Stimulated activated CD4-positive, alpha-beta T cell treated with anti-CD3 and anti-CD28 coated beads, Interleukin-4, amount 100 ng/mL, for 48 hours (primary cell): ENCODE data around the gene MAST3.
A peak's percentile ranks its signal among the peaks of the same experiment; 100 is the strongest.
"Not testable (repeated sequence)": the region's sequence is repeated elsewhere in the genome, so short reads cannot be mapped to it uniquely, and the experiment has no call there.

Source experiments
- DNase-seq, 2 donors: peaks; one replicate each; pipeline ENCODE4 v3.0.0-alpha.2; 2020; ENCODE audit warnings: low read depth in 2 of 2

Gene MAST3

DNA sequence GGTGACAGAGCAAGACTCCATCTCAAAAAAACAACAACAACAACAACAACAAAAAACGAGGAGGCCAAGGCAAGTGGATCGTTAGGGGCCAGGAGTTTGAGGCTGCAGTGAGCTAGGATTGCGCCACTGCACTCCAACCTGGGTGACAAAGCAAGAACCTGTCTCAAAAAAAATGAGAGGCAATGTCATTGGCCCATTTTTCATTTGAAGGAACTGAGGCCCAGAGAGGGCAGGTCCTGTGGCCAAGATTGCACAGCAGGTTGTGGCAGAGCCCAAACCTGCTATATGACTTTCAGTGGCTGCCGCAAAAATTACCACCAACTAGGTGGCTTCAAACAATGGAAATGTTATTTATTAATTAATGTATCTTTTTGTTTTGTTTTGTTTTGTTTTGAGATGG is 60.9 kb downstream of the MAST3 start:
- no peak for DNase-seq

- DNase-seq, result not testable (repeated sequence)
Observed at GRCh38 chr19:18159059-18159616, 61.6 kb downstream of the MAST3 start.

GRCh38 chr19:18159810-18160209 is 62.2 kb downstream of the MAST3 start:
- no peak for DNase-seq

- no peak for DNase-seq
Observed at GRCh38 chr19:18160493-18160970, 63.0 kb downstream of the MAST3 start.

DNA sequence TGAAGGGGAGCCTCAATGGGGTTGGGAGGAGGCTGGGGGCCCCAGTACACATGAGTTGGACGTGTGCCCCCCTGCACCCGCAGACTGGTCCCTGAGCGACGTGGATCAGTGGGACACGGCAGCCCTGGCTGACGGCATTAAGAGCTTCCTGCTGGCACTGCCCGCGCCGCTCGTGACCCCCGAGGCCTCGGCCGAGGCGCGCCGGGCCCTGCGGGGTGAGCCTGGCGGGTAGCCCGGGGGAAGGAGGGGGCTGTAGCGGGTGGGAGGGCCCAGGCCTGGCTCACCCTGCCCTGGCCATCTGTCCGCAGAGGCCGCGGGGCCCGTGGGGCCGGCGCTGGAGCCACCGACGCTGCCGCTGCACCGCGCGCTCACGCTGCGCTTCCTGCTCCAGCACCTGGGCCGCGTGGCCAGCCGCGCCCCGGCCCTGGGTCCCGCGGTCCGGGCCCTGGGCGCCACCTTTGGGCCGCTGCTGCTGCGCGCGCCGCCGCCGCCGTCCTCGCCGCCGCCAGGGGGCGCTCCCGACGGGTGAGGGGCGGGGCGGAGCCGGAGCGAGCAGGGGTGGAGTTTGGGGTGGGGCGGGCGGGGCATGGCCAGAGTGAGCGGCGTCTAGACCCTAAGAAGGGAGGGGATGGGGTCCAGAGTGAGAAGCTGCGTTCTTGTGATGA is 63.5 kb downstream of the MAST3 start:
- peak; percentile 68 to 80 for DNase-seq

GRCh38 chr19:18161636-18162002 is 64.0 kb downstream of the MAST3 start:
- no peak for DNase-seq

DNA sequence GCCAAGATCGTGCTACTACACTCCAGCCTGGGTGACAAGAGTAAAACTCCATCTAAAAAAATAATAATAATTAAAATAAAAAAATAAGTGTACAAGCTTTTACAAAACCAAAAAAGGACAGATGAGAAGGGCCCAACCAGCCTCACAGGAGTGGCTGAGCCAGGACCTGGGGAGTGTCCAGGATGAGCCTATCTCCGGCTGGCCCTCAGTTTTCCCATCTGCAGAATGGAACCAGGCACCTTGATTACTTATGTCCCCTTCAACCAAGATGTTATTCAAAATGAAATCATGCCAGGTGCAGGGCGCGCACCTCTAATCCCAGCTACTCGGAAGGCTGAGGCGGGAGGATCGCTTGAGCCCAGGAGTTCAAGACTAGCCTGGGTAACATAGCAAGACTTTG is 66.5 kb downstream of the MAST3 start:
- no peak for DNase-seq

DNA sequence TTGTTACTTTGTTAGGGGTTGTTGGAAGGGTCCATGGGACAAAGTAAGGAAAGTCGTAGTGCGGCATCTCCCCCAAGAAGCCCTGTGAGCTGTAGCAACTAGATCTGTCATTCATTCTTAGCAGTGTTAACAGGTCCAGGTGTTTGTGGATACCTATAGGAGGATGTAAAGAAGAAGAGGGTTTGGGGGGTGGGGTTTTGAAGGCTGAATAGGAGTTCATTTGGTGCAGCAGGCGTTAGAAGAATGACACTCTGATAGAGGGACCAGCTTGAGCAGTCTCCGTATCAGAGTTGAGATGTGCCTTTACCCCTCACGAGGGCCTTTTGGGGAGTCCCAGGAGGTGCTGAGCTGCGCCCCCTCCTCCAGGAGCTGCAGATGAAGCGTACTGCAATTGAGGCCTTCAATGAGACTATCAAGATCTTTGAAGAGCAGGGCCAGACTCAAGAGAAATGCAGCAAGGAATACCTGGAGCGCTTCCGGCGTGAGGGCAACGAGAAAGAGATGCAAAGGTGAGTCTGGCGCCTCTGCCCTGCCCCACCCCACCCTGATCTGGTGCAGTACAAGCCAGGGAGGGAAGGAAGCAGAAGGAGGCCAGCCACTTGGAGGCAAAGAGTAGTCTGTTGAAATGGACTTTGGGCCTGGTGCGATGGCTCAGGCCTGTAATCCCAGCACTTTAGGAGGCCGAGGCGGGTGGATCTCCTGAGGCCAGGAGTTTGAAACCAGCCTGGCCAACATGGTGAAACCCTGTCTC is 68.4 kb downstream of the MAST3 start:
- DNase-seq, result no peak

DNA sequence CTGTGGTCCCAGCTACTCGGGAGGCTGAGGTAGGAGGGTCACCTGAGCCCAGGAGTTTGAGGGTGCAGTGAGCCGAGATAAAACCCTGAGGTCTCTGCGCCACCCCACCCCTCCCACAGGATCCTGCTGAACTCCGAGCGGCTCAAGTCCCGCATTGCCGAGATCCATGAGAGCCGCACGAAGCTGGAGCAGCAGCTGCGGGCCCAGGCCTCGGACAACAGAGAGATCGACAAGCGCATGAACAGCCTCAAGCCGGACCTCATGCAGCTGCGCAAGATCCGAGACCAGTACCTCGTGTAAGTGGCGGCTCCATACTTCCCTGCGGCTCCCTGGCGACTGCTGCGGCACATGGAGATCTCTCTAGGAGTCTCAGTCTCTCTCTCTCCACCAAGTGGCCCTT is 69.4 kb downstream of the MAST3 start:
- no peak for DNase-seq

GRCh38 chr19:18167975-18168645 is 70.5 kb downstream of the MAST3 start:
- peak in 1 of 2 donors; percentile 49 for DNase-seq

DNA sequence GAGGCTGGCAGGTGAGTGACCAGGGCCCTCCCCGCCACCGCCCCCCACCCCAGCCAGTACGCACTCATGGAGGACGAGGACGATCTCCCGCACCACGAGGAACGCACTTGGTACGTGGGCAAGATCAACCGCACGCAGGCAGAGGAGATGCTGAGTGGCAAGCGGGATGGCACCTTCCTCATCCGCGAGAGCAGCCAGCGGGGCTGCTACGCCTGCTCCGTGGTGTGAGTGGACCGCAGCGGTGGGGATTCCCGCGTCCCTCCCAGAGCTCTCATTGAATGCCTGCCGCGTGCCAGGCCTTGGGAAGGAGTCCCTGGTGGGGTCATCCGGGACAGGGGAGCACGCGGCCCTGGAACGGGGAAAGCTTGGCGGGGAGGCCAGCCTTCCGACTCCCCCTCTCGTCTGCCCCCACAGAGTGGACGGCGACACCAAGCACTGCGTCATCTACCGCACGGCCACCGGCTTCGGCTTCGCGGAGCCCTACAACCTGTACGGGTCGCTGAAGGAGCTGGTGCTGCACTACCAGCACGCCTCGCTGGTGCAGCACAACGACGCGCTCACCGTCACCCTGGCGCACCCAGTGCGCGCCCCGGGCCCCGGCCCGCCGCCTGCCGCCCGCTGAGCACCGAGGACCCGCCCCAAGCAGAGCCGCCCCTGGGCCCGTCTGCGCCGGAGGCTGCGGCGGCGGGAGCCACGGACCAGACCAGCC is 71.2 kb downstream of the MAST3 start:
- no peak for DNase-seq

- DNase-seq, result no peak
Observed at GRCh38 chr19:18170714-18171255, 73.2 kb downstream of the MAST3 start.

DNA sequence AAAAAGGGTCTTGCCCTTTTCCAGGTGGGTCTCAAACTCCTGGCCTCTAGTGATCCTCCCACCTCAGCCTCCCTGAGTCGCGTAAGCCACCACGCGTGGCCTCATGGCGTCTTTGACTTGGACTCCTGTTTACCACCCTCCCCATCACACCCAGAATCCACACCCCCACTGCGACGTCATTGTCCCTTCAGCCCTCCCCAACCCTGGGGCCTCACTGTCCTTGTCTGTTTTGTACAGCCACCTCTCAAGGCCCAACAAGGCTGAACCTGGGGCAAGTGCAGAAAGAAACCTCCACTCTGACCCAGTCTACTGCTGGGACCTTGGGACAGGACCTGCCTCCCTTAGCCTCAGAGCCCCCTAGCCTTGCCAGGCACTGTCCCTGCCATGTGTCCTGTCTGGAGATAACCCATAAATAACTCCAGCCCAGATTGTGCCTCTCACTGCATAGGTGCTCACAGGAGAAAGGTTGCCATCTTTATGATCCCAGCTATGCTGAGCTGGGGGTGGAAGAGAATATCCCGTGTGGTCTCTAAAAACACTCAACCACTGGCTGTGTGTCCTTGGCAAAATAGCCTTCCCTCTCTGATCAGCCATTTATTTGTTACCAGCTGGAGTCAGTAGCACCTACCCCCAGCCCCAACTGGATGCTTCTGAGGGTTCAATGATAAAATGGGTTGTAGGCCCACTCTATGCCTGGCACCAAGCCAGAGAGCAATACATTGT is 74.2 kb downstream of the MAST3 start:
- DNase-seq, result no peak

GRCh38 chr19:18172331-18173053 is 74.9 kb downstream of the MAST3 start:
- no peak for DNase-seq

DNA sequence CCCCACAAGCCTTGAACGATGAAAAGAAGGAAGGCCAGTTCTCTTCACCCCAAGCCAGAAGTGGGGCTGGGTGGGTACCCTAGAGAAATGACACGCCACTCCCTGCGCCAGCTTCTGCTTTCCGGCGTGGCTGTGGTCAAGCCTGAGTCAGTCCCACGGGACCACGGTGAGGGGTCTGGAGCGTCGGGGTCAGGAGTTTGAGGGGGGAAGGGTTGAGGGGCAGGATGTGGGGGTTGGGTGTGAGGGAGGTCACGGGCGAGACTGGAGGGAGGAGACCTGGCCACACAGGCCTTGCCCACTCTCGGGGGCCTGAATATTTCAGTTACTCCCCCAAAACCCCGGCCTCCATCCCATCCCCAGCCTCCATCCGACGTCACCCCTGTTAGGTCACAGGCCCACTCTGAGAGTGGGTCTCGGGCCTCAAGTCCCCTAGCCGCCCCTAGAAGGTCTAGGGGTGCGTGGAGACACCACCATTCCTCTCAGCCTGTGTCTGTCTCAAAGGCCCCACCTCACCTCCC is 75.5 kb downstream of the MAST3 start:
- no peak for DNase-seq

DNA sequence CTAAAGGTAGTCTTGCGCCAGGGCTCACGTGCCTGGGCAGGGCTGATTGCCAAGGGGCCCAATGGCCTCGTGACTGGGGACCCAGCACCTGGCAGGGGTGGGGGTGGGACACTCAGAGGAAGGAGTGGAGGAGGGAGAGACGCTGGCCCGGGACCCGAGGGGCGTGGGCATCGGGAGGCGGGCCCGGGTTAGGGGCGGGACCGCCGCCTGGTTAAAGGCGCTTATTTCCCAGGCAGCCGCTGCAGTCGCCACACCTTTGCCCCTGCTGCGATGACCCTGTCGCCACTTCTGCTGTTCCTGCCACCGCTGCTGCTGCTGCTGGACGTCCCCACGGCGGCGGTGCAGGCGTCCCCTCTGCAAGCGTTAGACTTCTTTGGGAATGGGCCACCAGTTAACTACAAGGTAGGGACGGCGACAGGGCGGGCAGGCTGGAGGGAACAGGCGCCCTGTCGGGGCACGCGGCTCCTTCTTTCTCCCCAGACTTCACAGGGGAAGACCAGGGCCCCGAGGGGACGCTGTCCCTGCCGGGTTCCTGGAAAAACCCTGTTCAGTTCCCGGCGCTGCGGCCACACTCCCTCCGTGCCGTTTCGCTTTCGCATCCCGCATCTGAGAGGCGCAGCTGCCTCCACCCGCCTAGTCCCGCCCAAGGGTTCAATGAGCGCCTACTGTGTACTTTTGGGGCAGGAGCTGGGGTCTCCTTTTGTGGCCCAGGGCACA is 76.2 kb downstream of the MAST3 start, which contains the start of gene IFI30:
TSS of gene IFI30 (plus strand) at position 242 of the 717 bp plus-strand sequence. CDS start at position 271, 29 bp downstream.
- peak; percentile 45 to 53 for DNase-seq

- no peak for DNase-seq
Observed at GRCh38 chr19:18174983-18175382, 77.4 kb downstream of the MAST3 start.

- DNase-seq, result no peak
Observed at GRCh38 chr19:18176367-18177310, 79.1 kb downstream of the MAST3 start.
